Panc1 (cell line): ENCODE measurements around the gene CORO2A.

Experiments
- CTCF ChIP-seq: fragments of 450-650 bp; IDR thresholded peaks from 2 replicates; pipeline ENCODE4 v1.5.1; 2017; ENCODE audit warnings: mild to moderate bottlenecking
- POLR2AphosphoS5 ChIP-seq: IDR thresholded peaks from 2 replicates; pipeline ENCODE4 v1.6.1; 2012; ENCODE audit warnings: mild to moderate bottlenecking, low read depth, low read length, moderate library complexity
- REST ChIP-seq, 2 experiments: IDR thresholded peaks; 2 replicates each; pipeline ENCODE4 v1.6.1; 2011 to 2012; ENCODE audit warnings: low read depth in 2 of 2, control low read depth in 1 of 2, low read length in 1 of 2, mild to moderate bottlenecking in 1 of 2, moderate library complexity in 1 of 2; ENCODE audit not compliant: insufficient read depth in 1 of 2
- SIN3A ChIP-seq: IDR thresholded peaks from 2 replicates; pipeline ENCODE4 v1.6.1; 2012; ENCODE audit warnings: low read depth, mild to moderate bottlenecking, low read length, moderate library complexity, borderline replicate concordance; ENCODE audit not compliant: insufficient read depth
- TCF7L2 ChIP-seq: IDR thresholded peaks from 2 replicates; pipeline ENCODE4 v1.6.1; 2011; ENCODE audit warnings: mild to moderate bottlenecking, low read depth, low read length, inconsistent platforms

GRCh38 chr9:98128316-98128715, 64.1 kb downstream of the CORO2A start:
- no peak for TF ChIP-seq POLR2AphosphoS5
- TF ChIP-seq CTCF, result no peak
- TF ChIP-seq TCF7L2, result no peak
- TF ChIP-seq REST (IDR thresholded peaks at IDR 0.05; ENCODE audit: insufficient read depth in 1 of 2, low read depth in 2 of 2, low read length in 1 of 2), result no peak
- no peak for TF ChIP-seq SIN3A
